HEK293 (cell line): Measurements from ENCODE around the gene ASIC4.

Source experiments
- CTCF ChIA-PET: fragments of 350-600 bp; formaldehyde crosslinking; extraction: SDS; loops from one replicate; lab custom pipeline; 2021; ENCODE audit warnings: antibody characterized with exemption; lab: Yijun Ruan, JAX
- POLR2A ChIA-PET: fragments of 300-600 bp; formaldehyde crosslinking; extraction: SDS; loops from one replicate; lab custom pipeline; 2020; ENCODE audit warnings: antibody characterized with exemption, inconsistent platforms; lab: Yijun Ruan, JAX
- H3K27ac ChIP-seq: fragments of 200-500 bp; sonication (Bioruptor generic); 2 replicates; pipeline ENCODE4 v1.5.1; 2014; ENCODE audit warnings: low read depth, low read length, control low read depth, inconsistent platforms; ENCODE audit errors: extremely low read depth
- H3K36me3 ChIP-seq, 2 experiments: fragments of 200-500 bp in 1 of 2; sonication (Bioruptor generic) in 1 of 2; 1 replicate in 1 of 2; 2 replicates in 1 of 2; pipeline ENCODE4 v1.5.1; 2014 to 2017; ENCODE audit warnings: inconsistent platforms in 2 of 2, low read length in 2 of 2; ENCODE audit not compliant: control insufficient read depth in 2 of 2, insufficient read depth in 1 of 2
- H3K4me1 ChIP-seq: fragments of 200-500 bp; sonication (Bioruptor generic); 2 replicates; pipeline ENCODE4 v1.5.1; 2014; ENCODE audit warnings: mild to moderate bottlenecking, low read length, inconsistent platforms; ENCODE audit not compliant: control insufficient read depth, insufficient read depth
- H3K4me3 ChIP-seq: 2 replicates; pipeline ENCODE4 v1.5.1; 2011; ENCODE audit warnings: low read depth, mild to moderate bottlenecking, control low read depth, low read length, moderate library complexity
- H3K9me3 ChIP-seq: fragments of 200-500 bp; sonication (Bioruptor generic); 2 replicates; pipeline ENCODE4 v1.5.1; 2014; ENCODE audit warnings: low read depth, low read length, inconsistent platforms; ENCODE audit not compliant: control insufficient read depth, insufficient read depth
- HOXD13 ChIP-seq: sonication (generic); formaldehyde crosslinking; IDR thresholded peaks from 2 replicates; pipeline ENCODE4 v1.8.0; 2022; ENCODE audit warnings: missing genetic modification reagents, borderline replicate concordance
- IKZF3 ChIP-seq: fragments of 450-650 bp; IDR thresholded peaks from 2 replicates; pipeline ENCODE4 v1.5.0; 2018; ENCODE audit warnings: missing biosample characterization, mild to moderate bottlenecking, missing genetic modification characterization, moderate library complexity
- KLF10 ChIP-seq: fragments of 450-650 bp; IDR thresholded peaks from 2 replicates; pipeline ENCODE4 v1.5.1; 2018; ENCODE audit warnings: missing biosample characterization, mild to moderate bottlenecking, missing genetic modification characterization
- KLF9 ChIP-seq: fragments of 450-650 bp; formaldehyde crosslinking; IDR thresholded peaks from 2 replicates; pipeline ENCODE4 v1.5.1; 2016; ENCODE audit warnings: missing biosample characterization, missing genetic modification characterization, low read depth
- MYNN ChIP-seq: fragments of 450-650 bp; formaldehyde crosslinking; IDR thresholded peaks from 2 replicates; pipeline ENCODE4 v1.5.1; 2016; ENCODE audit warnings: missing biosample characterization, missing genetic modification characterization, borderline replicate concordance
- SCRT2 ChIP-seq: fragments of 450-650 bp; formaldehyde crosslinking; IDR thresholded peaks from 2 replicates; pipeline ENCODE4 v1.5.1; 2016; ENCODE audit warnings: missing biosample characterization, missing genetic modification characterization
- SETDB1 ChIP-seq: IDR thresholded peaks from one replicate; pipeline ENCODE4 v1.6.1; 2017; ENCODE audit warnings: mild to moderate bottlenecking, low read length, moderate library complexity, mixed read lengths; ENCODE audit not compliant: insufficient read length
- TRIM28 ChIP-seq: IDR thresholded peaks from 2 replicates; pipeline ENCODE4 v1.6.1; 2011; ENCODE audit warnings: low read length, control low read depth, borderline replicate concordance
- ZFP41 ChIP-seq: fragments of 450-650 bp; formaldehyde crosslinking; IDR thresholded peaks from 2 replicates; pipeline ENCODE4 v1.5.1; 2016; ENCODE audit warnings: missing biosample characterization, missing genetic modification characterization, borderline replicate concordance
- ZNF138 ChIP-seq: fragments of 450-650 bp; formaldehyde crosslinking; IDR thresholded peaks from 2 replicates; pipeline ENCODE4 v1.5.1; 2016; ENCODE audit warnings: missing biosample characterization, missing genetic modification characterization, borderline replicate concordance
- ZNF202 ChIP-seq: fragments of 450-650 bp; formaldehyde crosslinking; IDR thresholded peaks from 2 replicates; pipeline ENCODE4 v1.5.1; 2016; ENCODE audit warnings: missing biosample characterization, missing genetic modification characterization, borderline replicate concordance
- ZNF302 ChIP-seq: fragments of 450-650 bp; formaldehyde crosslinking; IDR thresholded peaks from 2 replicates; pipeline ENCODE4 v1.5.1; 2016; ENCODE audit warnings: missing biosample characterization, missing genetic modification characterization, low read depth
- ZNF391 ChIP-seq: fragments of 450-650 bp; formaldehyde crosslinking; IDR thresholded peaks from 2 replicates; pipeline ENCODE4 v1.5.1; 2016; ENCODE audit warnings: low read depth, missing biosample characterization, missing genetic modification characterization, borderline replicate concordance
- ZNF510 ChIP-seq: fragments of 450-650 bp; formaldehyde crosslinking; IDR thresholded peaks from 2 replicates; pipeline ENCODE4 v1.5.1; 2018; ENCODE audit warnings: mild to moderate bottlenecking, missing genetic modification characterization, missing biosample characterization; ENCODE audit not compliant: insufficient replicate concordance
- ZNF529 ChIP-seq: fragments of 450-650 bp; formaldehyde crosslinking; IDR thresholded peaks from 2 replicates; pipeline ENCODE4 v1.5.1; 2017; ENCODE audit warnings: missing genetic modification characterization, missing biosample characterization; ENCODE audit not compliant: insufficient replicate concordance
- ZNF558 ChIP-seq: fragments of 450-650 bp; formaldehyde crosslinking; IDR thresholded peaks from 2 replicates; pipeline ENCODE4 v1.5.1; 2016; ENCODE audit warnings: missing biosample characterization, missing genetic modification characterization
- ZNF626 ChIP-seq: fragments of 450-650 bp; sonication (Bioruptor Pico); formaldehyde crosslinking; IDR thresholded peaks from 2 replicates; pipeline ENCODE4 v1.5.1; 2018; ENCODE audit warnings: missing biosample characterization, missing genetic modification characterization, inconsistent platforms
- TF ChIP-seq, protein P1 (sequence below): fragments of 450-650 bp; formaldehyde crosslinking; IDR thresholded peaks from 2 replicates; pipeline ENCODE4 v1.5.1; 2017; ENCODE audit warnings: missing biosample characterization, missing genetic modification characterization
- TF ChIP-seq, protein P2 (sequence below): fragments of 450-650 bp; formaldehyde crosslinking; IDR thresholded peaks from 2 replicates; pipeline ENCODE4 v1.5.1; 2016; ENCODE audit warnings: missing biosample characterization, missing genetic modification characterization
- TF ChIP-seq, protein P3 (sequence below): fragments of 450-650 bp; formaldehyde crosslinking; IDR thresholded peaks from 2 replicates; pipeline ENCODE4 v1.5.1; 2016; ENCODE audit warnings: missing biosample characterization, missing genetic modification characterization

Gene ASIC4

DNA sequence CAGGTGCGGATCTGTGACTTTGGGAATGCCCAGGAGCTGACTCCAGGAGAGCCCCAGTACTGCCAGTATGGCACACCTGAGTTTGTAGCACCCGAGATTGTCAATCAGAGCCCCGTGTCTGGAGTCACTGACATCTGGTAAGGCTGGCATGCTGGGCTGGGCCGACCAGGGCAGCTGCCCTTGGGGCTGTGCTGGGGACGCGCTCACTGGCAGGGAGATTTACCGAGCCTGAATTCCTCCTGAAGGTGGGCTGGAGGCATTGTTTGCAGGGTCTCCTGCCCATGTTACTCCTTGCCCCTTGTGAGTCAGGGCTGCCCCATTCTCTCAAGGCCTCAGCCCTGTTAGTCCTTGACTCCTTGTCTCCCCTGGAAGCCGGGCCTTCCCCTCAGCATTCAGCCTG is 34.3 kb upstream of the ASIC4 start:
- CTCF ChIA-PET, result interaction anchor here (10.6 kb wide), 1 partner anchor 14 kb away, joined by 97 read pairs; a partner anchor contains a TSS
- TF ChIP-seq ZNF391 (tag by site-specific recombination), result no peak
- TF ChIP-seq ZNF302 (tag by site-specific recombination), result no peak
- TF ChIP-seq IKZF3, result no peak
- no peak for TF ChIP-seq ZNF626
- no peak for TF ChIP-seq HOXD13 (CRISPR knock-in tag)
- TF ChIP-seq SETDB1, result no peak
- no peak for TF ChIP-seq ZNF558
- no peak for TF ChIP-seq TRIM28
- TF ChIP-seq MYNN (tag by site-specific recombination), result no peak
- TF ChIP-seq ZNF510 (tag by site-specific recombination), result no peak
- TF ChIP-seq, protein P1, sequence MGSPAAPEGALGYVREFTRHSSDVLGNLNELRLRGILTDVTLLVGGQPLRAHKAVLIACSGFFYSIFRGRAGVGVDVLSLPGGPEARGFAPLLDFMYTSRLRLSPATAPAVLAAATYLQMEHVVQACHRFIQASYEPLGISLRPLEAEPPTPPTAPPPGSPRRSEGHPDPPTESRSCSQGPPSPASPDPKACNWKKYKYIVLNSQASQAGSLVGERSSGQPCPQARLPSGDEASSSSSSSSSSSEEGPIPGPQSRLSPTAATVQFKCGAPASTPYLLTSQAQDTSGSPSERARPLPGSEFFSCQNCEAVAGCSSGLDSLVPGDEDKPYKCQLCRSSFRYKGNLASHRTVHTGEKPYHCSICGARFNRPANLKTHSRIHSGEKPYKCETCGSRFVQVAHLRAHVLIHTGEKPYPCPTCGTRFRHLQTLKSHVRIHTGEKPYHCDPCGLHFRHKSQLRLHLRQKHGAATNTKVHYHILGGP (tag by site-specific recombination), result no peak
- TF ChIP-seq ZNF138, result no peak
- no peak for TF ChIP-seq SCRT2
- TF ChIP-seq, protein P2, sequence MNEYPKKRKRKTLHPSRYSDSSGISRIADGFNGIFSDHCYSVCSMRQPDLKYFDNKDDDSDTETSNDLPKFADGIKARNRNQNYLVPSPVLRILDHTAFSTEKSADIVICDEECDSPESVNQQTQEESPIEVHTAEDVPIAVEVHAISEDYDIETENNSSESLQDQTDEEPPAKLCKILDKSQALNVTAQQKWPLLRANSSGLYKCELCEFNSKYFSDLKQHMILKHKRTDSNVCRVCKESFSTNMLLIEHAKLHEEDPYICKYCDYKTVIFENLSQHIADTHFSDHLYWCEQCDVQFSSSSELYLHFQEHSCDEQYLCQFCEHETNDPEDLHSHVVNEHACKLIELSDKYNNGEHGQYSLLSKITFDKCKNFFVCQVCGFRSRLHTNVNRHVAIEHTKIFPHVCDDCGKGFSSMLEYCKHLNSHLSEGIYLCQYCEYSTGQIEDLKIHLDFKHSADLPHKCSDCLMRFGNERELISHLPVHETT (tag by site-specific recombination), result no peak
- no peak for TF ChIP-seq ZNF529 (tag by site-specific recombination)
- TF ChIP-seq KLF9, result no peak
- TF ChIP-seq ZNF202, result no peak

DNA sequence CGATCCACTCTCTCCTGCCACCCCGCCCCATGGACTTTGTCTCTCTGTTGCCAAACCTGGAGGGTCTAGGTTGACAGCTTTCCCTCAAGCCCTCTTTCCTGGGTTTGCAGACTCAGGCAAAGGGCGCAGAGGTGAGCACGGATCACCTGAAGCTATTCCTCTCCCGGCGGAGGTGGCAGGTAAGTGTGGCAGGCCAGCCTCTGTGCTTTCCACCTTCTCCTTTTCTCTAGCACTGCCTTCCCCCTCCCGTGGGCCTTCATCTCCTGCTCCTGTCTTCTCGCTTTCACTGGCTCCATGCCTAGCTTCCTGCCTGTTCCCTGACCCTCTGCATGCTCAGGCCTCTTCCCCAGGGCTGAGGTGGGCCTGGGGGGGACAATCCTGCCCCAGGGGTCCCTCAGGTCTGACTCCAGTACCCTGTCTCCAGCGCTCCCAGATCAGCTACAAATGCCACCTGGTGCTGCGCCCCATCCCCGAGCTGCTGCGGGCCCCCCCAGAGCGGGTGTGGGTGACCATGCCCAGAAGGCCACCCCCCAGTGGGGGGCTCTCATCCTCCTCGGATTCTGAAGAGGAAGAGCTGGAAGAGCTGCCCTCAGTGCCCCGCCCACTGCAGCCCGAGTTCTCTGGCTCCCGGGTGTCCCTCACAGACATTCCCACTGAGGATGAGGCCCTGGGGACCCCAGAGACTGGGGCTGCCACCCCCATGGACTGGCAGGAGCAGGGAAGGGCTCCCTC is 31.4 kb upstream of the ASIC4 start:
- POLR2A ChIA-PET, result no interaction called here
- no peaks in the 10 kb centered on the region for H3K9me3 ChIP-seq
- H3K4me1 ChIP-seq, result 0 out of 2 replicates have a peak, but pooled peaks cover 2% of the 10 kb centered on the region
- H3K4me3 ChIP-seq, result no peak overlapping the region
- CTCF ChIA-PET, result interaction anchor here (0.6 to 10.6 kb wide), 6 partner anchors 11 to 80 kb away, joined by 3 to 97 read pairs (median 4); a partner anchor contains a TSS
- H3K27ac ChIP-seq, result no peak overlapping the region
- TF ChIP-seq KLF10 (tag by site-specific recombination) (no peak), ZFP41 (tag by site-specific recombination) (no peak)
- TF ChIP-seq, protein P3, sequence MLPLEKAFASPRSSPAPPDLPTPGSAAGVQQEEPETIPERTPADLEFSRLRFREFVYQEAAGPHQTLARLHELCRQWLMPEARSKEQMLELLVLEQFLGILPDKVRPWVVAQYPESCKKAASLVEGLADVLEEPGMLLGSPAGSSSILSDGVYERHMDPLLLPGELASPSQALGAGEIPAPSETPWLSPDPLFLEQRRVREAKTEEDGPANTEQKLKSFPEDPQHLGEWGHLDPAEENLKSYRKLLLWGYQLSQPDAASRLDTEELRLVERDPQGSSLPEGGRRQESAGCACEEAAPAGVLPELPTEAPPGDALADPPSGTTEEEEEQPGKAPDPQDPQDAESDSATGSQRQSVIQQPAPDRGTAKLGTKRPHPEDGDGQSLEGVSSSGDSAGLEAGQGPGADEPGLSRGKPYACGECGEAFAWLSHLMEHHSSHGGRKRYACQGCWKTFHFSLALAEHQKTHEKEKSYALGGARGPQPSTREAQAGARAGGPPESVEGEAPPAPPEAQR (tag by site-specific recombination), result no peak
- H3K36me3 ChIP-seq, result peaks cover 0 to 15% of the 10 kb centered on the region in 2 experiments; a peak in 1 of 3 replicates

More for the DNA sequence above, 34.3 kb upstream of the ASIC4 start:
- Histone ChIP-seq H3K27ac (no peak overlapping the region), H3K4me3 (no peak overlapping the region), H3K9me3 (no peaks in the 10 kb centered on the region), H3K4me1 (0 out of 2 replicates have a peak, but pooled peaks cover 2% of the 10 kb centered on the region), H3K36me3 (peaks cover 0 to 15% of the 10 kb centered on the region in 2 experiments; a peak in 1 of 3 replicates)
- POLR2A ChIA-PET, result no interaction called here
